HCT116 (cell line): ENCODE data around the gene KCNH5. TPM values are rescaled to one million over a fixed set of nuclear protein-coding genes. Genes with fewer than 3 reads are reported as not detected.

Experiments used
- ATAC-seq: fragments of 200-7000 bp; cut with Tn5 transposase; 2 replicates; pipeline ENCODE4 v1.9.1; 2020; ENCODE audit warnings: mild to moderate bottlenecking, moderate library complexity
- BruUV-seq: library from RNA; stranded (reverse); fragments of 400-500 nt; replicated peaks from 2 replicates; lab custom pipeline; 2021; lab: Mats Ljungman, UMichigan
- CTCF ChIA-PET: fragments of 300-600 bp; sonication (Branson Sonifier 250); formaldehyde crosslinking; loops from one replicate; lab custom pipeline; 2021; ENCODE audit warnings: antibody characterized with exemption; lab: Charles Lee
- POLR2A ChIA-PET: fragments of 300-600, 350-600 bp; sonication (Branson Sonifier 250); formaldehyde crosslinking; loops from one replicate; lab custom pipeline; 2021; ENCODE audit warnings: antibody characterized with exemption; lab: Charles Lee
- RAD21 ChIA-PET, 2 experiments: fragments of 300-600 bp; sonication (Branson Sonifier 250); formaldehyde crosslinking; loops; one replicate each; lab custom pipeline; 2023; ENCODE audit warnings: low total read pairs in 2 of 2; ENCODE audit not compliant: uncharacterized antibody in 2 of 2, unreplicated experiment in 2 of 2, low non-redundant PET in 1 of 2; lab: Charles Lee
- DNase-seq: peaks from one replicate; pipeline ENCODE4 v3.0.0-alpha.2; 2010; ENCODE audit warnings: low read depth, low spot score
- H2AFZ ChIP-seq: fragments of 200-600 bp; shearing (Covaris generic), sonication (generic); 2 replicates; pipeline ENCODE4 v1.6.1; 2017; ENCODE audit warnings: low read depth, mixed run types, mixed read lengths, antibody characterized with exemption, low read length; ENCODE audit not compliant: poor library complexity, severe bottlenecking
- H3K27ac ChIP-seq: 2 replicates; pipeline ENCODE4 v1.5.1; 2012; ENCODE audit warnings: low read depth, low read length
- H3K27me3 ChIP-seq: fragments of 200-600 bp; sonication (generic); 2 replicates; pipeline ENCODE4 v1.6.1; 2016; ENCODE audit warnings: mixed run types, low read length, mixed read lengths; ENCODE audit not compliant: insufficient read depth
- H3K36me3 ChIP-seq, 2 experiments: fragments of 200-500 bp in 1 of 2; fragments of 200-600 bp in 1 of 2; sonication (Bioruptor generic) in 1 of 2; sonication (generic) in 1 of 2; 2 replicates each; pipeline versions ENCODE4 v1.5.1 to v1.6.1; 2014 to 2016; ENCODE audit warnings: low read length in 2 of 2, inconsistent platforms in 1 of 2, mixed read lengths in 1 of 2, mixed run types in 1 of 2; ENCODE audit not compliant: insufficient read depth in 2 of 2, control insufficient read depth in 1 of 2
- H3K4me1 ChIP-seq, 2 experiments: fragments of 200-600 bp in 1 of 2; sonication (generic) in 1 of 2; 2 replicates each; pipeline versions ENCODE4 v1.5.1 to v1.6.1; 2012 to 2017; ENCODE audit warnings: low read length in 2 of 2, inconsistent platforms in 1 of 2, mild to moderate bottlenecking in 1 of 2, mixed read lengths in 1 of 2, mixed run types in 1 of 2, moderate library complexity in 1 of 2; ENCODE audit not compliant: insufficient read depth in 2 of 2, control insufficient read depth in 1 of 2
- H3K4me2 ChIP-seq: fragments of 200-600 bp; sonication (generic); 2 replicates; pipeline ENCODE4 v1.6.1; 2017; ENCODE audit warnings: mixed run types, low read length, mixed read lengths
- H3K4me3 ChIP-seq, 2 experiments: fragments of 200-600 bp in 1 of 2; sonication (generic) in 1 of 2; replicated peaks in 1 of 2; 2 replicates each; pipeline ENCODE4 v1.5.1; 2011 to 2016; ENCODE audit warnings: low read length in 2 of 2, control low read depth in 1 of 2, low read depth in 1 of 2, mild to moderate bottlenecking in 1 of 2, mixed read lengths in 1 of 2, mixed run types in 1 of 2
- H3K79me2 ChIP-seq: fragments of 200-600 bp; sonication (generic); 2 replicates; pipeline ENCODE4 v1.6.1; 2017; ENCODE audit warnings: mild to moderate bottlenecking, mixed run types, low read length, moderate library complexity, mixed read lengths; ENCODE audit not compliant: insufficient read depth
- H3K9ac ChIP-seq: fragments of 200-600 bp; sonication (generic); 2 replicates; pipeline ENCODE4 v1.6.1; 2016; ENCODE audit warnings: low read length, mixed read lengths
- H3K9me2 ChIP-seq: fragments of 200-600 bp; sonication (generic), shearing (Covaris generic); 2 replicates; pipeline ENCODE4 v1.6.1; 2017; ENCODE audit warnings: mixed run types, mild to moderate bottlenecking, moderate library complexity; ENCODE audit not compliant: insufficient read depth
- H3K9me3 ChIP-seq, 2 experiments: fragments of 200-500 bp in 1 of 2; fragments of 200-600 bp in 1 of 2; sonication (Bioruptor generic) in 1 of 2; sonication (generic) in 1 of 2; 2 replicates each; pipeline ENCODE4 v1.6.1; 2014 to 2017; ENCODE audit warnings: low read length in 2 of 2, mixed read lengths in 2 of 2, inconsistent platforms in 1 of 2, low read depth in 1 of 2, mild to moderate bottlenecking in 1 of 2, mixed run types in 1 of 2, moderate library complexity in 1 of 2; ENCODE audit not compliant: control insufficient read depth in 1 of 2, insufficient read depth in 1 of 2
- H4K20me1 ChIP-seq: fragments of 200-600 bp; sonication (generic), shearing (Covaris generic); 2 replicates; pipeline ENCODE4 v1.6.1; 2017; ENCODE audit warnings: mixed run types, mild to moderate bottlenecking, moderate library complexity; ENCODE audit not compliant: insufficient read depth
- CBX3 ChIP-seq: IDR thresholded peaks from 2 replicates; pipeline ENCODE4 v1.6.1; 2012; ENCODE audit warnings: low read depth
- CEBPB ChIP-seq: IDR thresholded peaks from 2 replicates; pipeline ENCODE4 v1.6.1; 2012; ENCODE audit warnings: low read depth
- CTCF ChIP-seq, 3 experiments: fragments of 200-600 bp in 1 of 3; sonication (generic) in 1 of 3; IDR thresholded peaks in 2 of 3; conservative IDR thresholded peaks in 1 of 3; 2 replicates each; pipeline ENCODE4 v1.5.1; 2012 to 2017; ENCODE audit warnings: low read depth in 2 of 3, low read length in 2 of 3, antibody characterized with exemption in 1 of 3, borderline replicate concordance in 1 of 3, control low read depth in 1 of 3, mild to moderate bottlenecking in 1 of 3, mixed read lengths in 1 of 3, mixed run types in 1 of 3, moderate library complexity in 1 of 3; ENCODE audit not compliant: insufficient read depth in 1 of 3
- EZH2phosphoT487 ChIP-seq: fragments of 200-600 bp; IDR thresholded peaks from 2 replicates; pipeline ENCODE4 v1.6.1; 2018; ENCODE audit warnings: antibody characterized with exemption, borderline replicate concordance
- FOSL1 ChIP-seq: IDR thresholded peaks from 2 replicates; pipeline ENCODE4 v1.6.1; 2012; ENCODE audit warnings: low read depth
- JUND ChIP-seq: IDR thresholded peaks from 2 replicates; pipeline ENCODE4 v1.6.1; 2012
- REST ChIP-seq: IDR thresholded peaks from 2 replicates; pipeline ENCODE4 v1.6.1; 2012; ENCODE audit warnings: low read depth
- SIN3A ChIP-seq: IDR thresholded peaks from 2 replicates; pipeline ENCODE4 v1.6.1; 2012; ENCODE audit warnings: low read depth
- SRF ChIP-seq: IDR thresholded peaks from 2 replicates; pipeline ENCODE4 v1.6.1; 2012; ENCODE audit warnings: low read depth
- TCF7L2 ChIP-seq: IDR thresholded peaks from 2 replicates; pipeline ENCODE4 v1.7.0; 2011; ENCODE audit warnings: borderline replicate concordance, inconsistent platforms; ENCODE audit not compliant: insufficient read depth, insufficient read length; ENCODE audit errors: extremely low read depth
- YY1 ChIP-seq: IDR thresholded peaks from 2 replicates; pipeline ENCODE4 v1.6.1; 2011; ENCODE audit warnings: low read length, low read depth, moderate library complexity, mild to moderate bottlenecking; ENCODE audit not compliant: insufficient replicate concordance; ENCODE audit errors: extremely low read depth
- ZBTB33 ChIP-seq: IDR thresholded peaks from 2 replicates; pipeline ENCODE4 v1.6.1; 2011; ENCODE audit warnings: mild to moderate bottlenecking, low read length, moderate library complexity; ENCODE audit not compliant: insufficient replicate concordance; ENCODE audit errors: extremely low read depth
- ZFX ChIP-seq: fragments of 450-650 bp; IDR thresholded peaks from 2 replicates; pipeline ENCODE4 v1.6.1; 2017
- ZNF274 ChIP-seq: fragments of 200-500 bp; sonication (Bioruptor generic); IDR thresholded peaks from 2 replicates; pipeline ENCODE4 v1.6.1; 2014; ENCODE audit warnings: mild to moderate bottlenecking, low read depth, low read length, inconsistent platforms
- intact Hi-C: fragments of 100-400 bp; cut with micrococcal nuclease; formaldehyde crosslinking; loops from 2 replicates; pipeline ENCODE4 v1.10.0; 2022
- total RNA-seq: library from RNA; stranded (reverse); gene quantifications from one replicate; pipeline ENCODE4 v1.2.1, GENCODE V29; 2021; ENCODE audit not compliant: unreplicated experiment

Gene KCNH5
- total RNA-seq, 1 experiment from 2014 or later = not detected

GRCh38 chr14:62889364-62889763 lies 155.9 kb downstream of the KCNH5 start:
- ChIA-PET CTCF (no interaction called here), POLR2A (no interaction called here), RAD21 (no interaction called here)
- intact Hi-C loops = no loop called here
- Histone ChIP-seq H4K20me1 (no peaks in the 10 kb centered on the region), H3K9ac (no peak overlapping the region), H3K27ac (no peak overlapping the region), H3K79me2 (no peaks in the 10 kb centered on the region), H3K36me3 (no peaks in the 10 kb centered on the region), H3K27me3 (no peaks in the 10 kb centered on the region), H3K4me1 (no peaks in the 10 kb centered on the region), H3K9me2 (no peaks in the 10 kb centered on the region), H2AFZ (no peak overlapping the region), H3K9me3 (no peaks in the 10 kb centered on the region; a peak in 2 of 4 replicates), H3K4me3 (no peak overlapping the region), H3K4me2 (no peak overlapping the region)
- ATAC-seq (no peak), DNase-seq (no peak)
- BruUV-seq = no TSS peak
- TF ChIP-seq ZNF274 = no peak

GRCh38 chr14:62886461-62886860 lies 158.8 kb downstream of the KCNH5 start:
- BruUV-seq = no TSS peak
- RAD21 ChIA-PET = no interaction called here
- H3K9ac ChIP-seq = no peak overlapping the region
- TF ChIP-seq FOSL1 (no peak), ZBTB33 (no peak), ZFX (no peak), JUND (no peak), EZH2phosphoT487 (no peak), CEBPB (no peak), CTCF (IDR thresholded peaks at IDR 0.05 in 2 of 3, conservative IDR thresholded peaks at IDR 0.05 in 1 of 3; ENCODE audit: borderline replicate concordance in 1 of 3, insufficient read depth in 1 of 3, low read depth in 2 of 3, low read length in 2 of 3) (no peak), TCF7L2 (no peak), SRF (no peak), REST (no peak), SIN3A (no peak), YY1 (no peak), CBX3 (no peak)

More at GRCh38 chr14:62886461-62886860, 158.8 kb downstream of the KCNH5 start:
- H3K27ac ChIP-seq = no peak overlapping the region
- no peak for DNase-seq
- POLR2A ChIA-PET = no interaction called here
- no peak overlapping the region for H3K4me2 ChIP-seq
- CTCF ChIA-PET = no interaction called here
- H3K9me3 ChIP-seq = peaks cover 0 to 2% of the 10 kb centered on the region in 2 experiments; a peak in 2 of 4 replicates
- H2AFZ ChIP-seq = no peak overlapping the region
- H3K4me1 ChIP-seq = no peaks in the 10 kb centered on the region
- no peaks in the 10 kb centered on the region for H3K79me2 ChIP-seq
- no peaks in the 10 kb centered on the region for H3K9me2 ChIP-seq
- no peaks in the 10 kb centered on the region for H3K36me3 ChIP-seq
- H3K27me3 ChIP-seq = no peaks in the 10 kb centered on the region
- ATAC-seq = no peak
- intact Hi-C loops = no loop called here
- H4K20me1 ChIP-seq = no peaks in the 10 kb centered on the region
- H3K4me3 ChIP-seq = no peak overlapping the region
